Measurements from ENCODE around the gene OR51A2.

OR51A2 gene

GRCh38 chr11:4975436-4975835 lies 19.9 kb upstream of the OR51A2 start:
- H3K4me1 ChIP-seq (ENCODE audit: insufficient read depth, insufficient read length), result no peaks in the 10 kb centered on the region
- H3K9ac ChIP-seq (ENCODE audit: insufficient read length, low read depth), result no peak overlapping the region
- no peaks in the 10 kb centered on the region for H3K9me3 ChIP-seq (ENCODE audit: insufficient read depth, low read length)
- no peaks in the 10 kb centered on the region for H3K27me3 ChIP-seq (ENCODE audit: insufficient read depth, insufficient read length)
- no peaks in the 10 kb centered on the region for H3K36me3 ChIP-seq (ENCODE audit: insufficient read depth, insufficient read length, low read length)
- DNase-seq (ENCODE audit: low read depth, low spot score), result no peak
- TF ChIP-seq ZNF274 (IDR thresholded peaks at IDR 0.05; ENCODE audit: low read depth, low read length) (no peak), SUZ12 (IDR thresholded peaks at IDR 0.05; ENCODE audit: extremely low read depth, insufficient read depth, insufficient read length) (no peak), YY1 (IDR thresholded peaks at IDR 0.05; ENCODE audit: insufficient read depth, insufficient read length) (no peak)
- no peak overlapping the region for H3K4me3 ChIP-seq (ENCODE audit: insufficient read length, low read depth)

GRCh38 chr11:4962816-4963215 lies 7.3 kb upstream of the OR51A2 start:
- no peaks in the 10 kb centered on the region for H3K36me3 ChIP-seq (ENCODE audit: insufficient read depth, insufficient read length, low read length)
- DNase-seq (ENCODE audit: low read depth, low spot score), result no peak
- no peaks in the 10 kb centered on the region for H3K27me3 ChIP-seq (ENCODE audit: insufficient read depth, insufficient read length)
- H3K9ac ChIP-seq (ENCODE audit: insufficient read length, low read depth), result no peak overlapping the region
- H3K9me3 ChIP-seq (ENCODE audit: insufficient read depth, low read length), result no peaks in the 10 kb centered on the region
- TF ChIP-seq YY1 (IDR thresholded peaks at IDR 0.05; ENCODE audit: insufficient read depth, insufficient read length) (no peak), SUZ12 (IDR thresholded peaks at IDR 0.05; ENCODE audit: extremely low read depth, insufficient read depth, insufficient read length) (no peak), ZNF274 (IDR thresholded peaks at IDR 0.05; ENCODE audit: low read depth, low read length) (no peak)
- no peaks in the 10 kb centered on the region for H3K4me1 ChIP-seq (ENCODE audit: insufficient read depth, insufficient read length)
- H3K4me3 ChIP-seq (ENCODE audit: insufficient read length, low read depth), result no peak overlapping the region

- Histone ChIP-seq H3K9me3 (ENCODE audit: insufficient read depth, low read length) (no peaks in the 10 kb centered on the region), H3K36me3 (ENCODE audit: insufficient read depth, insufficient read length, low read length) (no peaks in the 10 kb centered on the region), H3K4me3 (ENCODE audit: insufficient read length, low read depth) (no peak overlapping the region), H3K9ac (ENCODE audit: insufficient read length, low read depth) (no peak overlapping the region), H3K4me1 (ENCODE audit: insufficient read depth, insufficient read length) (no peaks in the 10 kb centered on the region), H3K27me3 (ENCODE audit: insufficient read depth, insufficient read length) (no peaks in the 10 kb centered on the region)
- no peak for DNase-seq (ENCODE audit: low read depth, low spot score)
- TF ChIP-seq YY1 (IDR thresholded peaks at IDR 0.05; ENCODE audit: insufficient read depth, insufficient read length) (no peak), SUZ12 (IDR thresholded peaks at IDR 0.05; ENCODE audit: extremely low read depth, insufficient read depth, insufficient read length) (no peak), ZNF274 (IDR thresholded peaks at IDR 0.05; ENCODE audit: low read depth, low read length) (no peak)
Observed at GRCh38 chr11:4960877-4961276, 5.4 kb upstream of the OR51A2 start.

- TF ChIP-seq ZNF274 (IDR thresholded peaks at IDR 0.05; ENCODE audit: low read depth, low read length), result no peak
- TF ChIP-seq YY1 (IDR thresholded peaks at IDR 0.05; ENCODE audit: insufficient read depth, insufficient read length), result no peak
- TF ChIP-seq SUZ12 (IDR thresholded peaks at IDR 0.05; ENCODE audit: extremely low read depth, insufficient read depth, insufficient read length), result no peak
- H3K36me3 ChIP-seq (ENCODE audit: insufficient read depth, insufficient read length, low read length), result no peaks in the 10 kb centered on the region
- no peak for DNase-seq (ENCODE audit: low read depth, low spot score)
- no peaks in the 10 kb centered on the region for H3K27me3 ChIP-seq (ENCODE audit: insufficient read depth, insufficient read length)
- H3K9ac ChIP-seq (ENCODE audit: insufficient read length, low read depth), result no peak overlapping the region
- no peak overlapping the region for H3K4me3 ChIP-seq (ENCODE audit: insufficient read length, low read depth)
- no peaks in the 10 kb centered on the region for H3K9me3 ChIP-seq (ENCODE audit: insufficient read depth, low read length)
- no peaks in the 10 kb centered on the region for H3K4me1 ChIP-seq (ENCODE audit: insufficient read depth, insufficient read length)
Observed at GRCh38 chr11:4957396-4957795, 1.9 kb upstream of the OR51A2 start.

GRCh38 chr11:4947505-4947904 lies 8.0 kb downstream of the OR51A2 start, which contains the start of gene OR51A4:
OR51A4 (minus strand) TSS chr11:4947605; CDS start chr11:4947100, 505 bp downstream.
- DNase-seq (ENCODE audit: low read depth, low spot score), result no peak
- Histone ChIP-seq H3K4me3 (ENCODE audit: insufficient read length, low read depth) (no peak within 1 kb of the TSS), H3K9ac (ENCODE audit: insufficient read length, low read depth) (no peak within 1 kb of the TSS), H3K9me3 (ENCODE audit: insufficient read depth, low read length) (no peaks in the 10 kb centered on the region), H3K36me3 (ENCODE audit: insufficient read depth, insufficient read length, low read length) (no peaks in the 10 kb centered on the region), H3K27me3 (ENCODE audit: insufficient read depth, insufficient read length) (no peaks in the 10 kb centered on the region), H3K4me1 (ENCODE audit: insufficient read depth, insufficient read length) (no peaks in the 10 kb centered on the region)
- no peak for TF ChIP-seq SUZ12 (IDR thresholded peaks at IDR 0.05; ENCODE audit: extremely low read depth, insufficient read depth, insufficient read length)

- Histone ChIP-seq H3K27me3 (ENCODE audit: insufficient read depth, insufficient read length) (no peaks in the 10 kb centered on the region), H3K4me1 (ENCODE audit: insufficient read depth, insufficient read length) (no peaks in the 10 kb centered on the region), H3K4me3 (ENCODE audit: insufficient read length, low read depth) (no peak overlapping the region), H3K9ac (ENCODE audit: insufficient read length, low read depth) (no peak overlapping the region), H3K36me3 (ENCODE audit: insufficient read depth, insufficient read length, low read length) (no peaks in the 10 kb centered on the region), H3K9me3 (ENCODE audit: insufficient read depth, low read length) (no peaks in the 10 kb centered on the region)
- no peak for TF ChIP-seq YY1 (IDR thresholded peaks at IDR 0.05; ENCODE audit: insufficient read depth, insufficient read length)
- no peak for TF ChIP-seq ZNF274 (IDR thresholded peaks at IDR 0.05; ENCODE audit: low read depth, low read length)
- TF ChIP-seq SUZ12 (IDR thresholded peaks at IDR 0.05; ENCODE audit: extremely low read depth, insufficient read depth, insufficient read length), result no peak
- no peak for DNase-seq (ENCODE audit: low read depth, low spot score)
Observed at GRCh38 chr11:4936745-4937144, 18.8 kb downstream of the OR51A2 start.

- Histone ChIP-seq H3K9me3 (ENCODE audit: insufficient read depth, low read length) (no peaks in the 10 kb centered on the region), H3K9ac (ENCODE audit: insufficient read length, low read depth) (no peak overlapping the region), H3K4me1 (ENCODE audit: insufficient read depth, insufficient read length) (no peaks in the 10 kb centered on the region), H3K4me3 (ENCODE audit: insufficient read length, low read depth) (no peak overlapping the region), H3K36me3 (ENCODE audit: insufficient read depth, insufficient read length, low read length) (no peaks in the 10 kb centered on the region), H3K27me3 (ENCODE audit: insufficient read depth, insufficient read length) (no peaks in the 10 kb centered on the region)
- DNase-seq (ENCODE audit: low read depth, low spot score), result no peak
- TF ChIP-seq YY1 (IDR thresholded peaks at IDR 0.05; ENCODE audit: insufficient read depth, insufficient read length) (no peak), ZNF274 (IDR thresholded peaks at IDR 0.05; ENCODE audit: low read depth, low read length) (no peak), SUZ12 (IDR thresholded peaks at IDR 0.05; ENCODE audit: extremely low read depth, insufficient read depth, insufficient read length) (no peak)
Observed at GRCh38 chr11:4932751-4933150, 22.8 kb downstream of the OR51A2 start.

- no peaks in the 10 kb centered on the region for H3K36me3 ChIP-seq (ENCODE audit: insufficient read depth, insufficient read length, low read length)
- DNase-seq (ENCODE audit: low read depth, low spot score), result no peak
- H3K4me1 ChIP-seq (ENCODE audit: insufficient read depth, insufficient read length), result no peaks in the 10 kb centered on the region
- no peak for TF ChIP-seq SUZ12 (IDR thresholded peaks at IDR 0.05; ENCODE audit: extremely low read depth, insufficient read depth, insufficient read length)
- TF ChIP-seq YY1 (IDR thresholded peaks at IDR 0.05; ENCODE audit: insufficient read depth, insufficient read length), result no peak
- no peak for TF ChIP-seq ZNF274 (IDR thresholded peaks at IDR 0.05; ENCODE audit: low read depth, low read length)
- no peaks in the 10 kb centered on the region for H3K27me3 ChIP-seq (ENCODE audit: insufficient read depth, insufficient read length)
- no peak overlapping the region for H3K9ac ChIP-seq (ENCODE audit: insufficient read length, low read depth)
- H3K9me3 ChIP-seq (ENCODE audit: insufficient read depth, low read length), result no peaks in the 10 kb centered on the region
- no peak overlapping the region for H3K4me3 ChIP-seq (ENCODE audit: insufficient read length, low read depth)
Observed at GRCh38 chr11:4926608-4927007, 28.9 kb downstream of the OR51A2 start.
